ENCODE data around the gene NUDC. TPM values are rescaled to one million over a fixed set of nuclear protein-coding genes. Genes with fewer than 3 reads are reported as not detected.

NUDC gene
- total RNA-seq, 4 donors from 2014 or later, result 45.2 to 50.3 (median 46.1) TPM

- intact Hi-C loops (cut with DNase I), result no loop called here
- H3K27ac ChIP-seq, result no peak overlapping the region
- DNase-seq, result no peak
- 83 to 86% methylated on average over 5 of the region's 5 CpGs for WGBS, 2 donors
- H3K9me3 ChIP-seq, result no peaks in the 10 kb centered on the region
- H3K27me3 ChIP-seq, result no peaks in the 10 kb centered on the region
- TF ChIP-seq CTCF (IDR thresholded peaks at IDR 0.05) (no peak), POLR2A (IDR thresholded peaks at IDR 0.05) (no peak)
- H3K36me3 ChIP-seq, result peaks cover 28 to 99% (median 64%) of the 10 kb centered on the region in 3 donors
- peaks cover 0 to 7% (median under 1%) of the 10 kb centered on the region in 3 donors for H3K4me1 ChIP-seq
- no peak overlapping the region for H3K4me3 ChIP-seq
Measured at GRCh38 chr1:26882696-26883463, 38.7 kb upstream of the NUDC start.

GRCh38 chr1:26887125-26887524 is 34.4 kb upstream of the NUDC start:
- WGBS, 2 donors, result 56 to 100% methylated on average over 1 of the region's 1 CpG
- H3K36me3 ChIP-seq, result peaks cover 12 to 81% (median 44%) of the 10 kb centered on the region in 3 donors
- intact Hi-C loops (cut with DNase I), result no loop called here
- no peak for TF ChIP-seq POLR2A (IDR thresholded peaks at IDR 0.05)
- peak in 4 of 6 experiments; percentile 19 to 47 (median 38) for TF ChIP-seq CTCF (IDR thresholded peaks at IDR 0.05)
- H3K4me1 ChIP-seq, result peaks cover 10 to 28% (median 14%) of the 10 kb centered on the region in 3 donors
- no peak for DNase-seq
- no peak overlapping the region for H3K27ac ChIP-seq
- no peak overlapping the region for H3K4me3 ChIP-seq
- no peaks in the 10 kb centered on the region for H3K9me3 ChIP-seq
- no peaks in the 10 kb centered on the region for H3K27me3 ChIP-seq

- peaks cover 9 to 81% (median 43%) of the 10 kb centered on the region in 3 donors for H3K36me3 ChIP-seq
- peak overlapping the region in 1 of 4 donors; percentile 94 for H3K27ac ChIP-seq
- H3K4me1 ChIP-seq, result peaks cover 10 to 28% (median 14%) of the 10 kb centered on the region in 3 donors
- 83 to 100% methylated on average over 1 of the region's 1 CpG for WGBS, 2 donors
- no peaks in the 10 kb centered on the region for H3K27me3 ChIP-seq
- no peak for TF ChIP-seq CTCF (IDR thresholded peaks at IDR 0.05)
- no peak for TF ChIP-seq POLR2A (IDR thresholded peaks at IDR 0.05)
- no peak for DNase-seq
- intact Hi-C loops (cut with DNase I), result no loop called here
- H3K9me3 ChIP-seq, result no peaks in the 10 kb centered on the region
- H3K4me3 ChIP-seq, result no peak overlapping the region
Measured at GRCh38 chr1:26888231-26888630, 33.3 kb upstream of the NUDC start.

- intact Hi-C loops (cut with DNase I), result no loop called here
- 0 to 3% methylated on average over 17 to 34 of the region's 89 CpGs for WGBS, 2 donors
- Histone ChIP-seq H3K9me3 (no peaks in the 10 kb centered on the region), H3K36me3 (peaks cover 6 to 81% (median 36%) of the 10 kb centered on the region in 3 donors), H3K27me3 (no peaks in the 10 kb centered on the region), H3K4me3 (peak within 1 kb of the TSS; percentile 68 to 98 (median 91)), H3K4me1 (peaks cover 10 to 32% (median 17%) of the 10 kb centered on the region in 3 donors), H3K27ac (peak within 1 kb of the TSS; percentile 86 to 95 (median 94))
- DNase-seq, result peak; percentile 14
- no peak for TF ChIP-seq CTCF (IDR thresholded peaks at IDR 0.05)
- peak in 3 of 4 donors; percentile 42 to 70 (median 46) for TF ChIP-seq POLR2A (IDR thresholded peaks at IDR 0.05)
Measured at GRCh38 chr1:26889551-26890466, 31.7 kb upstream of the NUDC start, which contains the start of gene GPN2. TSS of gene GPN2 (minus strand) at chr1:26890283. CDS start at chr1:26890096, 187 bp downstream.
